Body of pancreas (tissue), 4 donors: ENCODE measurements around the gene DCAF8L1.

Experiments used
- POLR2A ChIP-seq, 3 donors: fragments of 450-650 bp; IDR thresholded peaks; one replicate each; pipeline ENCODE4 v1.6.1; 2016; ENCODE audit warnings: antibody characterized with exemption in 3 of 3, mild to moderate bottlenecking in 2 of 3
- TF ChIP-seq, protein P1 (sequence below), 7 experiments: fragments of 450-650 bp in 4 of 7; fragments of 200-600 bp in 3 of 7; sonication (generic) in 3 of 7; IDR thresholded peaks; one replicate each; pipeline ENCODE4 v1.5.1; 2016 to 2019; ENCODE audit warnings: antibody characterized with exemption in 7 of 7

DNA sequence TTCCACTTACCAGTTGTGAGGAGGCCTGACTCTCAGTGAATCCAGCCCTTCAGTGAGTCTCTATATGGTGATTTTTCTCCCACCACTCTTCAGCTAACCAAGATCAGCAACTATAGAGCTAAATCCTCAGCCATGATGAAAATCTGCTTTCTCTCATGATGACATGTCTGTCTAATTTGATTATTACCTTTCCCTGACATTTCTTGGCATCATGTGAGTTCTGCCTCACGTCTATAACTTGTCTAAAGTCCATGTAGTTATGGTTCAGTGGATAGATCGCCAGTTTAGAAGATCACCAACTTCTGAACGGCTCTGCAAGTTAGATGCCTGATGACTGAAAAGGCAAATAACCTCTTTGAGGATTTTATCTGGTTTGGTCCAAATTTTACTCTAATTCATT lies 14.9 kb upstream of the DCAF8L1 start:
- TF ChIP-seq, protein P1, sequence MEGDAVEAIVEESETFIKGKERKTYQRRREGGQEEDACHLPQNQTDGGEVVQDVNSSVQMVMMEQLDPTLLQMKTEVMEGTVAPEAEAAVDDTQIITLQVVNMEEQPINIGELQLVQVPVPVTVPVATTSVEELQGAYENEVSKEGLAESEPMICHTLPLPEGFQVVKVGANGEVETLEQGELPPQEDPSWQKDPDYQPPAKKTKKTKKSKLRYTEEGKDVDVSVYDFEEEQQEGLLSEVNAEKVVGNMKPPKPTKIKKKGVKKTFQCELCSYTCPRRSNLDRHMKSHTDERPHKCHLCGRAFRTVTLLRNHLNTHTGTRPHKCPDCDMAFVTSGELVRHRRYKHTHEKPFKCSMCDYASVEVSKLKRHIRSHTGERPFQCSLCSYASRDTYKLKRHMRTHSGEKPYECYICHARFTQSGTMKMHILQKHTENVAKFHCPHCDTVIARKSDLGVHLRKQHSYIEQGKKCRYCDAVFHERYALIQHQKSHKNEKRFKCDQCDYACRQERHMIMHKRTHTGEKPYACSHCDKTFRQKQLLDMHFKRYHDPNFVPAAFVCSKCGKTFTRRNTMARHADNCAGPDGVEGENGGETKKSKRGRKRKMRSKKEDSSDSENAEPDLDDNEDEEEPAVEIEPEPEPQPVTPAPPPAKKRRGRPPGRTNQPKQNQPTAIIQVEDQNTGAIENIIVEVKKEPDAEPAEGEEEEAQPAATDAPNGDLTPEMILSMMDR (IDR thresholded peaks at IDR 0.05): no peak
- TF ChIP-seq POLR2A (IDR thresholded peaks at IDR 0.05): no peak
